Measurements from ENCODE around the gene OR2H1. TPM values are rescaled to one million over a fixed set of nuclear protein-coding genes. Genes with fewer than 3 reads are reported as not detected.

The OR2H1 gene
- total RNA-seq, 2 donors from 2014 or later: not detected

DNA sequence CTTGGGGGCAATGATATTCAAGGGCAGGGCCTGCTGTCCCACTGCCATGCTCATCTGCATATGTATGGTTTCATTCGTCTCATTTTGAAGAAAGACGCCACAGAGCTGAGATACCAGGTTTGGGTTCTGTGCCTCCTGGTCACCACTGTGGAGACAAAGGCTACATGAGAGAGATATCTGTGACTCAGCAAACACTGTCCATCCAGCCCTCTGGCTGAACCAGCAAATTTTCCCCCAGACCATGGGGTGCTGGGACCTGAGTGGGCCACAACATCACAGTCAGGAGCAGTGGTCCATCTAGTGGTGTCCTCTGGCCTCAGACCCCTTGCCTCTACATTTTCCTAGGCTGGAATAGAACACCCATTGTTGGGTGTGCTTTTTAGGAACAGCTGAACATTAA is 30.7 kb downstream of the OR2H1 start, which contains the start of gene MAS1L:
Gene MAS1L, minus strand, starts transcription at position 297 of the 400 bp plus-strand sequence. Its CDS starts 54 bp downstream, at position 243.
- DNase-seq (ENCODE audit: low spot score) (no peak), ATAC-seq (ENCODE audit: insufficient number of reproducible peaks, low FRiP score, low read depth) (no peak)
- Histone ChIP-seq H3K27me3 (replicated peaks; ENCODE audit: insufficient read depth) (no peaks in the 10 kb centered on the region), H3K27ac (no peak within 1 kb of the TSS), H3K36me3 (no peaks in the 10 kb centered on the region), H3K4me3 (no peak within 1 kb of the TSS), H3K4me1 (ENCODE audit: control insufficient read depth in 1 of 2, low read depth in 2 of 2) (no peaks in the 10 kb centered on the region), H3K9me3 (no peaks in the 10 kb centered on the region)
- TF ChIP-seq CTCF (IDR thresholded peaks at IDR 0.05): no peak

DNA sequence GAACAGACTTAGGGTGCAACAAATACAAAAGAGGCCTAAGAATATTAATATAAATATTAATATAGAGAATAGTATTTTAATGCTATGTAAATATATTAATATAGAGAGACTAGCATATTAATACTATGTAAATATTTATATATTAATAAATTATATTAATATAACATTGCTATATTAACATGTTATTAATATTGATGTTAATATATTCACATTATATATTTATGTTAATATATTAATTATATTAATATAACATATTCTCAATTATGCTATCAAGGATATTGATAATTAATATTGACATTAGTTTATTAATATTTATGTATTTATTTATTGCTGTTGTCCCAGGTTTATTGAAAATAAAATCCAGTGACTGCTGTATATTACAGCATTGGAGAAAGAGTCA is 31.9 kb downstream of the OR2H1 start:
- Histone ChIP-seq H3K9me3 (no peaks in the 10 kb centered on the region), H3K36me3 (no peaks in the 10 kb centered on the region), H3K27ac (no peak overlapping the region), H3K4me3 (no peak overlapping the region), H3K27me3 (replicated peaks; ENCODE audit: insufficient read depth) (no peaks in the 10 kb centered on the region), H3K4me1 (ENCODE audit: control insufficient read depth in 1 of 2, low read depth in 2 of 2) (no peaks in the 10 kb centered on the region)
- DNase-seq (ENCODE audit: low spot score) (no peak), ATAC-seq (ENCODE audit: insufficient number of reproducible peaks, low FRiP score, low read depth) (no peak)
- no peak for TF ChIP-seq CTCF (IDR thresholded peaks at IDR 0.05)

DNA sequence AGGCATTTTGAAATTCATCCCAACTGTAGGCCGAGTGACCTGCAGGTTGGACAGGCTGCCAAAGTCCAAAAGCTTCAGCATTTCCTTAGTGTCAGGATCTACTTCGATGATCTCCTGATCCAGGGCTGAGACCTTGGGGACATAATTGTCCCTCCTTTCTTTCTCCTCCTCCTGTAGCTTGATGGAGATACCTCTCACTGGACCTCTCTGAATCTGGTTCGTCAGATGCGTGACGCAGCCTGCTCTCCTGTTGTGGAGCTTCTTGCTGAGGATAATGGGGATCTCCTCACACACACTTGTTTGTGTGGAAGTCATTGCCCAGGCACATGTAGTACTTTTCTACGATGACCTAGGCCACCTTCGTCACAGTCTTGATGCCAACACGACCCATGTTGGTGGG is 32.3 kb downstream of the OR2H1 start:
- H3K36me3 ChIP-seq: no peaks in the 10 kb centered on the region
- DNase-seq (ENCODE audit: low spot score): no peak
- TF ChIP-seq CTCF (IDR thresholded peaks at IDR 0.05): no peak
- no peaks in the 10 kb centered on the region for H3K4me1 ChIP-seq (ENCODE audit: control insufficient read depth in 1 of 2, low read depth in 2 of 2)
- no peak overlapping the region for H3K27ac ChIP-seq
- H3K9me3 ChIP-seq: no peaks in the 10 kb centered on the region
- no peak overlapping the region for H3K4me3 ChIP-seq
- no peak for ATAC-seq (ENCODE audit: insufficient number of reproducible peaks, low FRiP score, low read depth)
- H3K27me3 ChIP-seq (replicated peaks; ENCODE audit: insufficient read depth): no peaks in the 10 kb centered on the region

DNA sequence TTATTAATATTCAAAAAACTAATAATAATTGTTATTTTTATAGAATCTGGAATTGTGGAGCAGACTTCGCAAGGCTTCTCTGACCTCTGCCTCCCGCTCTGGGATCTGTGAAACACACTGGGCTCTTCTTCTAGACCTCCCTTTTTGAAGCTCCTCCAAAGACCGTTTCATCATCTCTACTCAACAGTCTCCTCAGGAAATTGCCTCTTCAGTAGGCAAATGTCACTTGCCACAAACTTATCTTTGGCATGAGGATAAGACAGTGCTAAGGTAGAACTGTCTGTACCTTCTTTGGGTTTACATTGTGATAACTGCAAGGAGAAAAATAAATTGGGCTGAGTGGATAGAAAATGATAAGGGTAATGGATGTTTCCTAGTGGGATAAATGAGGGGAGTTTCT is 33.1 kb downstream of the OR2H1 start:
- Histone ChIP-seq H3K9me3 (no peaks in the 10 kb centered on the region), H3K27me3 (replicated peaks; ENCODE audit: insufficient read depth) (no peaks in the 10 kb centered on the region), H3K36me3 (no peaks in the 10 kb centered on the region), H3K4me1 (ENCODE audit: control insufficient read depth in 1 of 2, low read depth in 2 of 2) (no peaks in the 10 kb centered on the region), H3K4me3 (no peak overlapping the region), H3K27ac (no peak overlapping the region)
- ATAC-seq (ENCODE audit: insufficient number of reproducible peaks, low FRiP score, low read depth): no peak
- TF ChIP-seq CTCF (IDR thresholded peaks at IDR 0.05): no peak
- no peak for DNase-seq (ENCODE audit: low spot score)

- TF ChIP-seq CTCF (IDR thresholded peaks at IDR 0.05): no peak
- Histone ChIP-seq H3K9me3 (no peaks in the 10 kb centered on the region), H3K4me1 (ENCODE audit: control insufficient read depth in 1 of 2, low read depth in 2 of 2) (no peaks in the 10 kb centered on the region), H3K27ac (no peak overlapping the region), H3K36me3 (no peaks in the 10 kb centered on the region), H3K4me3 (no peak overlapping the region), H3K27me3 (replicated peaks; ENCODE audit: insufficient read depth) (no peaks in the 10 kb centered on the region)
- no peak for ATAC-seq (ENCODE audit: insufficient number of reproducible peaks, low FRiP score, low read depth)
- no peak for DNase-seq (ENCODE audit: low spot score)
Observed at GRCh38 chr6:29490552-29490951, 33.6 kb downstream of the OR2H1 start.

Measured in thoracic aorta (tissue), 2 donors.